8988T (cell line): Measurements from ENCODE around the gene CCDC175.
A peak's percentile ranks its signal among the peaks of the same experiment; 100 is the strongest.

Experiments used
- DNase-seq: peaks from one replicate; pipeline ENCODE4 v3.0.0; 2011

The CCDC175 gene

GRCh38 chr14:59538936-59539335, 37.7 kb downstream of the CCDC175 start:
- no peak for DNase-seq

GRCh38 chr14:59537476-59537875, 39.1 kb downstream of the CCDC175 start:
- no peak for DNase-seq

- no peak for DNase-seq
Observed at GRCh38 chr14:59534361-59534987, 42.1 kb downstream of the CCDC175 start.

GRCh38 chr14:59532419-59532818, 44.2 kb downstream of the CCDC175 start:
- DNase-seq = no peak

GRCh38 chr14:59530349-59530748, 46.3 kb downstream of the CCDC175 start:
- no peak for DNase-seq

GRCh38 chr14:59529189-59529588, 47.4 kb downstream of the CCDC175 start:
- DNase-seq = no peak

GRCh38 chr14:59520224-59520623, 56.4 kb downstream of the CCDC175 start:
- DNase-seq = no peak

- DNase-seq = peak; percentile 19
Observed at GRCh38 chr14:59511916-59512575, 64.6 kb downstream of the CCDC175 start.

- no peak for DNase-seq
Observed at GRCh38 chr14:59510966-59511365, 65.6 kb downstream of the CCDC175 start.

GRCh38 chr14:59510001-59510400, 66.6 kb downstream of the CCDC175 start:
- no peak for DNase-seq

- DNase-seq = no peak
Observed at GRCh38 chr14:59509101-59509500, 67.5 kb downstream of the CCDC175 start.

- no peak for DNase-seq
Observed at GRCh38 chr14:59507752-59508103, 68.9 kb downstream of the CCDC175 start.

- peak; percentile 21 for DNase-seq
Observed at GRCh38 chr14:59507063-59507751, 69.4 kb downstream of the CCDC175 start.

GRCh38 chr14:59503256-59503655, 73.4 kb downstream of the CCDC175 start:
- DNase-seq = no peak

- DNase-seq = no peak
Observed at GRCh38 chr14:59500732-59501131, 75.9 kb downstream of the CCDC175 start.

- DNase-seq = no peak
Observed at GRCh38 chr14:59492384-59492783, 84.2 kb downstream of the CCDC175 start.

GRCh38 chr14:59490756-59491155, 85.9 kb downstream of the CCDC175 start:
- no peak for DNase-seq

GRCh38 chr14:59484639-59485175, 91.9 kb downstream of the CCDC175 start:
- no peak for DNase-seq

- DNase-seq = peak; percentile 51
Observed at GRCh38 chr14:59483819-59484638, 92.6 kb downstream of the CCDC175 start, which contains the start of the genes JKAMP and L3HYPDH. JKAMP (plus strand) TSS chr14:59484517; CDS start chr14:59484590, 73 bp downstream. L3HYPDH (minus strand) TSS chr14:59484408; CDS start chr14:59484316, 92 bp downstream.

- no peak for DNase-seq
Observed at GRCh38 chr14:59483363-59483762, 93.2 kb downstream of the CCDC175 start.

GRCh38 chr14:59482541-59483331, 93.9 kb downstream of the CCDC175 start:
- DNase-seq = no peak
